ENCODE measurements around the gene APP.
A peak's percentile ranks its signal among the peaks of the same experiment; 100 is the strongest.
"Not testable (repeated sequence)": the region's sequence is repeated elsewhere in the genome, so short reads cannot be mapped to it uniquely, and the experiment has no call there.

The APP gene

DNA sequence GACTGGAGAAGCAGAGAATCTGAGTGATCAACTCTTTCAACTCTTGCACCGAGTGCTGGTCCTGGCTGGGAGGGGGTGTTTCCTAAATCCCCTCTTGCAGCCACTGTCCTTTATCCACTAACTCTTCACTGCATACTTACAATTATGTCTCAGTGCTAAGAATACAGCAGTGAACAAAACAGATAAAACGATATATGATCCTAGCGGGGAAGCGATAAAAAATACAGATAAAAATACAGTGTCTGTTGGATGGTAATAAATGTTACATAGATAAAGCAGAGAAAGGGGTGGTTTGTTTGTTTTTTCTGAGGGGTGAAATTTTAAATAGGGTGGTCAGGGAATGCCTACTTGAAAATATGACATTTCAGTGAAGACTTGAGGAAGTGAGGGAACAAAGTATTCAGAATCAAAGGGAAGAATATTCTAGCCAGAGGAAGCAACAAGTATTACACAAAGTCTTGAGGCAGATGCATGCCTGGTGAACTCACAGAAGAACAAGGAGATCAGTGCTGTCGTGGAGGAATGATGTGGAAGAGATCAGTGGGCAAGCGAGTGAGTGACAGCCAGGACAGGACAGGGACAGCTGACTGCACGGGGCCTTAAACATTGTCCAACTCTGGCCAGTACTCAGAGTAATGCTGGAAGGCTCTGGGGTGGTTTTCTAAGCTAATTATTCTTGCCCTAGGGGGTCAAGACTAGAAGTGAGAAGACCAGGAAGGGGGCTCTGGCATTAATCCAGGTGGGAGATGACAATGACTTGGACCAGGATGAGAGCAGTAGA, 110.0 kb downstream of the APP start:
- DNase-seq = no peak

GRCh38 chr21:26057477-26058170, 112.9 kb downstream of the APP start:
- DNase-seq = peak; percentile 90 to 97

GRCh38 chr21:26055841-26056264, 114.7 kb downstream of the APP start:
- no peak for DNase-seq

DNA sequence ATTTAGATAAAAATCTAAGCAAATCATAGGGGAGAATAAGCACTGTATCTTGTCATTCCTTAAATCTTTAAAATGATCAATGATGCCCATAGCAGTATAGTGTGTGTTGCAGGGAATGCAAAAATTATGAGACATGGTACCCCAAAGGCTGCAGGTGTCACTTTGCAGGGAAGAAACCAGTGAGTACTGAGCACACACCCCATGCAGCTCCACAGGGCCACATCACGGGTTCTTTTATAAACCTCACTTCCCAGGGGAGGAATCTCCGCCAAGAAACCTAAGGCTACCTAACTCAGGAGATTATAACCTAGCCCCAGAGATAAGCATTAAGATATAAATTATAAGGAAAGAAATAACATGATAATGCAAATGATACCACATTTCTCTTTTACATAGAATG, 115.6 kb downstream of the APP start:
- DNase-seq = no peak

GRCh38 chr21:26052057-26052456, 118.5 kb downstream of the APP start:
- no peak for DNase-seq

- no peak for DNase-seq
These were observed 119.7 kb downstream of the APP start for GRCh38 chr21:26050857-26051256.

DNA sequence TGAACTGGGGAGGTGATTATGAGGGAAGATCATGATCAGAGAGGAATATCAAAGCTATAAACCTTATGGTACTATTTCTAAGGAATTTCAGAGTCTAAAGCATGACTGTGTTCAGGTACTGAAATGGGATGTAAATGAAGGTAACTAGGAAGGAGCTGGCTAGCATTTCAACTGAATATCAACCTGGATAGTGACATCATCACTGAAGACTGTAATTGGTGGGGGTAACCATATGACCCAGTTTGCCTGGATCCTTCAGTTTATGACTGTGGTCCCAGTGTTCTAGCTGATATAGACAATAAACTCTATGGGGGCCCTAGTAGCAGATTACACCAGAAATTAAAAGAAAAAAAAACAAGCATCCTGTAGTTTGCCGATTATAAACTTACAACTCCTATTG, 120.8 kb downstream of the APP start:
- no peak for DNase-seq

DNA sequence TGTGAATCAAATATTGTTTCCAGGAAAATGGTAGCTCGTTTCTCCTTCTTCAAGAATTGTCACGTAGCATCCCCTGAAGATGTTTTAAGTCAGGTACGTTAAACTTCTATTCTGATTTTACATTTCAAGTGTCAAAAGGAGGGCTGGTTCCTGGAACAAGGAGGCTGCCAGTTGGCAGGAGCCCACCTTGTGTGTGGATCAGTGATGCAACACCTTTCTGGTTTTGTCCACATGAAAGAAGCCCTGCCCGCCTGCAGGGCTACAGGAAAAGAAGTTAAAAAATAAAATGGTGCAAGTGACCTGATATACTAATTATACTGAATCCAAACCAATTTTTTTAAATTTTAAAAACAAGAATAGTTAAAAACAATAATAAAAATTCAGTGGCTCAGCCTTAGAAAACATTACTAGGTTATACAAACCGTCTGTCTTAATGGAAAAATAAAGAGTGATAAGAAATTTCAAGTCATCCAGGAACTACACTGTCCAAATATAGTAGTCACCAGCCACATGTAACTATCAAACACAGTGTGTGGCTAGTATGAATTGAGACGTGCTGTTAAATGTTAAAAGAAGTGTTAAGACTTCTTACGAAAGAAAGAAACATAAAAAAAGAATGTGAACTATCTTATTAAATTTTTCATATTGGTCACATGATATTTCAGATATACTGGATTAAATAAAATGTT, 123.1 kb downstream of the APP start:
- DNase-seq = no peak

DNA sequence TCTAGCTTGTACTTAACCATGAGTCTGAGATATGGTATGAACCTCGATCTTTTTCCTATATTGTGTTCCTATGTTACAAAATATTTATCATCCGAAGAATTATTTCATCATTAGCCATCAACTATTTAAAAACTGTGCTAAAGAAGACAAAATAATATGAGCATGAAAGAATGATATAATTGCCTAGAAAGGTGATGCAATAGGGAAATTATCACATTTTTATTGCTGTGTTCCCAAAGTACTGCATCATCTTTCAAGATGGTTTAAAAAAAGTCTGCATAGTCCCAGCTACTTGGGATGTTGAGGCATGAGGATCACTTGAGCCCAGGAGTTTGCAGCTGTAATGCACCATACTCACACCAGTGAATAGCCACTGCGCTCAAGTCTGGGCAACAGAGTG, 126.7 kb downstream of the APP start:
- no peak for DNase-seq

DNA sequence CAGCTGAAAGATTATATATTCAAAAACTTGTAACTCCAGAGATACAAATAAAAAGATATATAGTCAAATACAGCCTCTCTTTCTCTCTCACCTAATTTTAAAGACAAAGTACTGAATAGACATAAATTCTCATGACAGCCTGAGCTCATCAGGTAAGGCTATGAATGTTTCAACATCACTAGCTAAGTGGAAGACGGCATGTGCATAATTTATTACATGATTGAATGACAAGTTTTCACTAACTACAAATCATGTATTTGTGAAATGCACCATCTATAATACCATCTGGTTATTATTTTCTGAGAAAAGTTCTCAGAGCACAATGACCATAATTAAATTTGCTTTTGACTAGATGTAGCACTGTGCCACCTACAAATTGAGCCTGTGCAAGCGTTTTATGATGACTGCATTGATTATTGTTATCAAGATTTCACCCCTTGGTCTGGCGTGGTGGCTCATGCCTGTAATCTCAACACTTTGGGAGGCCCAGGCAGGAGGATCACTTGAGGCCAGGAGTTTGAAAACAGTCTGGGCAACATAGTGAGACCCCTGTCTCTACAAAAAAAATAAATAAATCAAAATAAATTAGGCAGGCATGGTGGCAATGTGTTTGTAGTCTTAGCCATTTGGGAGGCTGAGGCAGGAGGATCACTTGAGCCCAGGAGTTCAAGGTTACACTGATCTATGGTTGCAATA, 128.2 kb downstream of the APP start:
- DNase-seq = peak in 1 of 2 experiments; percentile 45

GRCh38 chr21:26041431-26042180, 129.0 kb downstream of the APP start:
- DNase-seq = peak; percentile 68 to 87

DNA sequence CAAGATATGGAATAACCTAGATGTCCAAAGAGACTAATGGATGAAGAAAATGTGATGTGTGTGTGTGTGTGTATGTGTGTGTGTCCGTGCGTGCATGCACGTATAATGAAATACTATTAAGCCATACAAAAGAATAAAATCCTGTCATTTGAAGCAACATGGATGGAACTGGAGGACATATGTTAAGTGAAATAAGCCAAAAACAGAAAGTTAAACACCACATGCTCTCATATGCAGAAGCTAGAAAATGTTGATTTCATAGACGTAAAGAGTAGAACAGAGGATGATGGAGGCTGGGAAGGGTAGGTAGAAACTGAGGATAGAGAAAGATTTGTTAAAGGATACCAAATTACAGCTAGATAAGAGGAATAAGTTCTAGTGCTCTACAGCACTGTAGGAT, 133.7 kb downstream of the APP start:
- no peak for DNase-seq

DNA sequence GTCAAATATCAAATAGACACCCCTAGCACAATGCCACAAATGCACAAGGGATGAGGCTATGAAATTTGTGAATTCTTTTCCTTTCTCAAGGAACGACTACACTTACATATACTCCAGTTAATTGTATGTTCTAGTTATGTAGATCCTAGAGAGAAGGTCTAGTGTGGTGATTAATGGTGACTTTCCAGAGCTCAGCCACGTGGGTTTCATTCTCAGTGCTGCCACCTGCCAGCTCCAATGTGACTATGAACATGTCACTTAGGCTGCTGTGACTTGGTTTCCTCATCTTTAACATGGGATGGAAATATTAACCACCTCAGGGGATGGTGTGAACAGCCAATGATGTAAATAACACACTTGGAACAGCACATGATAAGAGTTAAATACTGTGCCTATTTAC, 138.3 kb downstream of the APP start:
- no peak for DNase-seq

DNA sequence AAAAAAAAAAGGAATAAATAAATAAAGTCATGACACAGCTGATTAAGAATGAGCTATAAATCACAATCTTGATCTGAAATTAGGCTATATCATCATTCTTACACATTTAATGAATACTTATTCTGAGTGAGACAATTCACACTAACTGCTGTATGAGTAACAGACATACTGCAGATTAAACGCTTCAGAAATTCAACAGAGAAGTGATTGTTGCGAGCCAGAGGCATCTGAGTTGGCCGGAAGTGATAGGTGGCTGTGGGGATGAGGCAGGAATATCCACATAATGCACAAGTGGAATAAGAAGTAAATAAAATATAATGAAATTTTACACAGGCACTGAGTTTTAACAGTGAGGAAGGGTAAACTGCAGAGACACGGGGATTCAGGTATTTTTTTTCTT, 142.4 kb downstream of the APP start:
- DNase-seq = no peak

GRCh38 chr21:26027696-26028095, 142.9 kb downstream of the APP start:
- DNase-seq = no peak

GRCh38 chr21:26025536-26026512, 144.7 kb downstream of the APP start:
- DNase-seq = no peak

- not testable (repeated sequence) for DNase-seq
These were observed 147.2 kb downstream of the APP start for GRCh38 chr21:26023406-26023805.

DNA sequence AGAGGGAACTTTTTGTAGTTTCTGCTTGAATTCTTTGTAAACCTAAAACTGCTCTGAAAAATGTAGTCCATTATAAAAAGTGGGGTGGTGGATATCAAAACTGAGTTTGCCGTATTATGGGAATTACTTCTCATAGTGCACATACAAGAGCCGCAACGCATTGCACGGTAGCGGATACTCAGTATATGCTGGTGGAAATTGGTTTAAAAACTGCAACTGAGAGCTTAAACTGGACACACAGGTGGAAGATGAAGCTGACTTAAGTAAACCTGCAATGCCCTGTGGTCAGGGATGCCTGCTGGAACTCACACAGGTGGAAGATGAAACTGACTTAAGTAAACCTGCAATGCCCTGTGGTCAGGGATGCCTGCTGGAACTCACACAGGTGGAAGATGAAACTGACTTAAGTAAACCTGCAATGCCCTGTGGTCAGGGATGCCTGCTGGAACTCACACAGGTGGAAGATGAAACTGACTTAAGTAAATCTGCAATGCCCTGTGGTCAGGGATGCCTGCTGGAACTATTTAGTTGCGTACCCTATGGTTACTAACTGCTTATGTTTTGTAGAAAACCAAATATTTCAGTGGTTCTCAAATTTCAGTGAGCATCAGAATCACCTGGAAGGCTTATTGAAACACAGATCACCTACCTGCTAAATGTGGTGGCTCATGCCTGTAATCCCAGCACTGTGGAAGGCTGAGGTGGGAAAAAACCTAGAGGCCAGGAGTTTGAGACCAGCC, 147.8 kb downstream of the APP start:
- not testable (repeated sequence) for DNase-seq

DNA sequence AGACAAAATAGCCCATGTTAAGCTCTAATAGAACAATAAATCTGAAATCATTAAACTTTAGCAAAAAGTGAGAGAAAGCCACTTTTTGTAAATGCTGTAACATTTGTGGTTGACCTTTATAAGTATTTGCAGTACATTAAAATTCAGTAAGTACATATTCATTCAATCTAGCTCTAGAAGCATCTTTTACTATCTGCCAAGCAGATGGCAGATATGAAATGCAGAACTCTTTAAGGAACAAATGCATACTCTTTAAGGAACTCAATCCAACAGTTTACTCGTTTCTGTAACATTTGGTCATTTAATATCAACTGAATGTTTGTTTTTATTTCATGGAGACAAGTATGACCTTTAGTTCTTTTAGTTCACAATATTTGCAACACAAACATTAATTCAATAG, 150.1 kb downstream of the APP start:
- DNase-seq = no peak

- DNase-seq = no peak
These were observed 150.5 kb downstream of the APP start for GRCh38 chr21:26020081-26020480.

GRCh38 chr21:26019236-26019635, 151.3 kb downstream of the APP start:
- no peak for DNase-seq

Data from NCI-H446 (cell line).